Kidney epithelial cell (primary cell): ENCODE measurements around the gene PARP16. TPM values are rescaled to one million over a fixed set of nuclear protein-coding genes. Genes with fewer than 3 reads are reported as not detected.
"Not testable (repeated sequence)": the region's sequence is repeated elsewhere in the genome, so short reads cannot be mapped to it uniquely, and the experiment has no call there.

Source experiments
- DNase-seq: peaks from one replicate; pipeline ENCODE4 v3.0.0-alpha.2; 2010; ENCODE audit warnings: low read depth
- H3K27me3 ChIP-seq: 2 replicates; pipeline ENCODE4 v1.6.0; 2011; ENCODE audit warnings: low read length; ENCODE audit not compliant: control insufficient read depth, insufficient read depth
- H3K36me3 ChIP-seq: 2 replicates; pipeline ENCODE4 v1.5.1; 2011; ENCODE audit warnings: low read length; ENCODE audit not compliant: control insufficient read depth, insufficient read depth
- H3K4me3 ChIP-seq: 2 replicates; pipeline ENCODE4 v1.5.1; 2011; ENCODE audit warnings: low read depth, mild to moderate bottlenecking, control low read depth, low read length
- total RNA-seq: library from RNA; depleted of rRNA; stranded (reverse); fragments of >200 nt; gene quantifications from 2 replicates; pipeline ENCODE4 v1.2.3, GENCODE V29; 2015
- TF ChIP-seq, protein P1 (sequence below): IDR thresholded peaks from 2 replicates; pipeline ENCODE4 v1.5.1; 2011; ENCODE audit warnings: mild to moderate bottlenecking, moderate library complexity, low read length, control low read depth, inconsistent platforms; ENCODE audit not compliant: insufficient read depth, poor library complexity, severe bottlenecking

PARP16 gene
- total RNA-seq, 1 donor from 2014 or later, result 11.8 TPM

DNA sequence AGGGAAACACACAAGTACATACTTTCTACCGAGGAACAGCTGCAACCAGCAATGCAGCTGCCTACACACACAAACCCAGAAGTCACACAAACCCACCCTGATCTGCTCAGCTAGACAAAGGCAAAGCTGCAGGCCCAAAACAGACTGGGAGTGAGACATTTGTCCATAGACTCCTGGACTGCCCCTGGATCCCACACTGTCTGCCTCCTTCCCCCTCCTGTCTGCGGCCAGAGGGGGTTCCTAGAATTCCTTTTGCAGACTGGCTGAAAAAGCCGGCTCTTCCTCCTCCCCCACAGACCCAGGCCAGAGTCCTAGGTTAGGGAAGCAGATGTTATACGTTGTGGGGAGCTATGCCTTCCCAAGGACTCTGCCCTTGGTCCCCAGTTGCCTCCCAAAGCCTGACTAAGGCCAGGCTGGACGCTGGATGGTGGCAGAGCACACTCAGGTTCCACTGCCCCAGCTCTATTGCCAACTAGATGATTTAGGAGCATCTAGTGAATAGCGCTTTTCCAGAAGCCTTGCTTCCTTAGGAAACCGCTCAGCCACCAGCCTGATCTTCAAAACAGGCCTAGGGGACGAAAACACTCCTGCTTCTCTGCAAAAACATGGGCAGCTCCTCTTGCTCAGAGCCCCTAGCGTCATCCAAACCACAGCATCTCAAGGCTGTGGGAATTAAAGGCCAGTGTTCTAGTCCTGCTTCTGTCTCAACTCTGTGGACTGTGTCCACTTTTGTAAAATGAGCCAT lies 38.0 kb downstream of the PARP16 start:
- DNase-seq, result no peak
- TF ChIP-seq, protein P1, sequence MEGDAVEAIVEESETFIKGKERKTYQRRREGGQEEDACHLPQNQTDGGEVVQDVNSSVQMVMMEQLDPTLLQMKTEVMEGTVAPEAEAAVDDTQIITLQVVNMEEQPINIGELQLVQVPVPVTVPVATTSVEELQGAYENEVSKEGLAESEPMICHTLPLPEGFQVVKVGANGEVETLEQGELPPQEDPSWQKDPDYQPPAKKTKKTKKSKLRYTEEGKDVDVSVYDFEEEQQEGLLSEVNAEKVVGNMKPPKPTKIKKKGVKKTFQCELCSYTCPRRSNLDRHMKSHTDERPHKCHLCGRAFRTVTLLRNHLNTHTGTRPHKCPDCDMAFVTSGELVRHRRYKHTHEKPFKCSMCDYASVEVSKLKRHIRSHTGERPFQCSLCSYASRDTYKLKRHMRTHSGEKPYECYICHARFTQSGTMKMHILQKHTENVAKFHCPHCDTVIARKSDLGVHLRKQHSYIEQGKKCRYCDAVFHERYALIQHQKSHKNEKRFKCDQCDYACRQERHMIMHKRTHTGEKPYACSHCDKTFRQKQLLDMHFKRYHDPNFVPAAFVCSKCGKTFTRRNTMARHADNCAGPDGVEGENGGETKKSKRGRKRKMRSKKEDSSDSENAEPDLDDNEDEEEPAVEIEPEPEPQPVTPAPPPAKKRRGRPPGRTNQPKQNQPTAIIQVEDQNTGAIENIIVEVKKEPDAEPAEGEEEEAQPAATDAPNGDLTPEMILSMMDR, result no peak
- Histone ChIP-seq H3K4me3 (no peak overlapping the region), H3K27me3 (no peaks in the 10 kb centered on the region), H3K36me3 (no peaks in the 10 kb centered on the region)

DNA sequence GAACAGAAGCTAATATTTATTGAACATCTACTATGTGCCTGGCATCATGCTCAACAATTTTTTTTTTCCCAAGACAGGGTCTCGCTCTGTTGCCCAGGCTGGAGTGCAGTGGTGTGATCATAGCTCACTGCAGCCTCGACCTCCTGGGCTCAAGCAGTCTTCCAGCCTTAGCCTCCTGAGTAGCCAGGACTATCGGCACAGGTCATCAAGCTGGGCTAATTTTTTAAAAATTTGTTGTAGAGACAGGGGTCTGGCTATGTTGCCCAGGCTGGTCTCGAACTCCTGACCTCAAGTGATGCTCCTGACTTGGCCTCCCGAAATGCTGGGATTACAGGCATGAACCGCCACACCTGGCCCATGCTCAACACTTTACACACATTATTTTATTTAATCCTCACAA lies 39.7 kb downstream of the PARP16 start:
- TF ChIP-seq, protein P1, result no peak
- no peaks in the 10 kb centered on the region for H3K36me3 ChIP-seq
- H3K4me3 ChIP-seq, result no peak overlapping the region
- DNase-seq, result no peak
- H3K27me3 ChIP-seq, result no peaks in the 10 kb centered on the region

DNA sequence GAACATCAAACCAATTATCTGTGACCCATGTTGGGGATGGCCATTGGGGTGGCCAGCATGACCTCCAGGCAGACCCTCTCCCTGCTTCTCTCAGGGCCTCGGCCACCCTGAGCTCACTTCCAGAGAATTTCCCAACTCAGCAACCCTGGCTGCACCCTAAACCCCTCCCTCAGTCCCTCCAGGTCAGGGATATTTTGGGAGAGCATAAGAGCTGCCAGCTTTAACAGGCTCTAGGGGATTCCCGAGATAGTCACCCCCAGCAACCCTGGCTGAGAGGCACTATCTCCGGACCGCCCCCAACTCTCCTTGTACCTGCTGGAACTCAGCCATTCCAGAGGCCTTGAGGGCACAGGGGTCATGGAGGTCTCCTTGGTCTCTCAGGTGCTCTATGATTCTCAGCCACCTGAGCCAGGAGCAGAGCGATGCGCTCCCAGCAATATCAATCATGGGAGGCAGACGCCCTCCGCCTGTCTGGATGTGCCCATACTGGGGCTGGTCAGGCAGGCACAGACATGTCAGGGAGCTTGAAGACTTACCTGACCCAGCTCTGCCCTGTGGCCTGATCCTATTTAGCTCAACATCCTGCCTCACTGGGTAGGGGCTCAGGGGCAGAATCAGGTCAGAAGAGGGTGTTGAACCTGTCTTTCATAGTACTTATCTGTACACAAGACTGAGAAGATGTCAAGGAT lies 40.5 kb downstream of the PARP16 start:
- Histone ChIP-seq H3K4me3 (no peak overlapping the region), H3K27me3 (no peaks in the 10 kb centered on the region), H3K36me3 (no peaks in the 10 kb centered on the region)
- DNase-seq, result no peak
- TF ChIP-seq, protein P1, result no peak

DNA sequence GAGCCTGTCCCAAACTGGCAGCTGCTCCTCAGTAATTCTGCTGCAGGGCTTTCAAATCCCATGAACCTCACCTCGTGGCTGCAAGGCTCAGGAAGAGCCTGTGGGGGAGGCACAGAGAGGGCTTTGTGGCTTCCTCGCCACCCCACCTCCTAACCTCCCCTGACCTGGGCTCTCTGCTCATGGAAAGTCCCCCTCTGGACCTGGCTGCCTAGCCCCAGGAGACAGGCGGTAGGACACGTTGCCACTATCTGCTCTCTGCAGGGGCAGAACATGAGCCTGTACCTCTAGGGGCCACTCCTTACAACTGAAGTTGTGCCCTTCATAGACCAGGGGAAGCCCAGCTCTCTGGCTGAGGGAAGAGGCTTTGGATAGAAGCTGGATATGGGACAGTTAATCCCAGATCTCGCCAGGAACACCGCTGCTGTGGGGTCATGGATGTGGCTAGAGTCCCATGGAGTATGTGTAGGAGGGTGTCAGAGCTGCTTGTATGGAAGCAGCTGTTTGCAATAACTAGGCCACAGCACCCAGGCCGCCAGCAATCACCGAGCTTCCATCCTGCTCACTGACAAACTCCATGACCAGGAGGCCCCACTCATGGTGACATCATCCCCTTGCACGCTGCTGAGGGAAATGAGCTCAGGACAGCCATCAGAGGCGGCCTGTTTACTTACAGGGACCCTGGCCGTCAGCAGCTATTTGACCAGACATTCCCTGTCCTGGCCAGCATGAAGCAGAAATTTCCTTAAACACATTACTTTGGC lies 41.4 kb downstream of the PARP16 start:
- no peaks in the 10 kb centered on the region for H3K27me3 ChIP-seq
- H3K4me3 ChIP-seq, result no peak overlapping the region
- TF ChIP-seq, protein P1, result no peak
- H3K36me3 ChIP-seq, result no peaks in the 10 kb centered on the region
- no peak for DNase-seq

DNA sequence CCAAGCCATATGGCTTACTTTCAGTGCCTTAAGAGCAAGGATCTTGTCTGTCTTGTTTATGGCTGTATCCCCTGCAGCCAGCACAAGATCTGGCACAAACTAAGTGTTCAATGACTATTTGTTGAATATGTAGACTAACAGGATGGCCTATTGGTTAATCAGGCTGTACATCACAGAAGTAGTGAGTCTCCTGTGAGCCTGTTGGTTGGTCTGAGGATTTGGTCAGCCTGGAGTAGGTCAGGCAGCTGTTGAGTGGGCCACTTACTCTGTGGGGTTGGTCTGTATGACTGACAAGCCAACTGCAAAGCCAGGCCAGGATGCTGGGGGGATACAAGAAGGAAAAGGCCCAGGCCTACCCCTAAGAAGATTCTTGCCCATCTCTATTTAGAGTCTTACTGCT lies 42.0 kb downstream of the PARP16 start:
- no peak overlapping the region for H3K4me3 ChIP-seq
- no peaks in the 10 kb centered on the region for H3K36me3 ChIP-seq
- DNase-seq, result no peak
- H3K27me3 ChIP-seq, result no peaks in the 10 kb centered on the region
- TF ChIP-seq, protein P1, result no peak

DNA sequence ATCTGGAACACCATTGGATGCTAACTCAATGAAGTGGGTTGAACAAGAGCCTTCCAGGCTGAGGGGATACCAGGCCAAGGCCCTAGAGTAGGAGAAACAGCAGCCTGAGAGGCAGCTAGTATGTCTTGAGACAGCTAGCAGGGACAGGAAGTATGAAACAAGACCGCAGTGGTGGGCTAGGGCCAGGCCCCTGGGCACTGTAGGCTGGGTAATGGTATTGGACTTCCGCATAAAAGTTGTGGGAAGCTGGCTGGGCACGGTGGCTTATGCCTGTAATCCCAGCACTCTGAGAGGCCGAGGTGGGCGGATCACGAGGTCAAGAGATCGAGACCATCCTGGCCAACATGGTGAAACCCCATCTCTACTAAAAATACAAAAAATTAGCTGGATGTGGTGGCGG lies 50.2 kb downstream of the PARP16 start:
- H3K27me3 ChIP-seq, H3K36me3 ChIP-seq, H3K4me3 ChIP-seq, DNase-seq: not testable (repeated sequence)
